Thyroid gland (tissue), 4 donors: ENCODE data around the gene CAMKMT. TPM values are rescaled to one million over a fixed set of nuclear protein-coding genes. Genes with fewer than 3 reads are reported as not detected.

Experiments used
- DNase-seq, 2 donors: peaks; one replicate each; pipeline ENCODE4 v3.0.0-alpha.2; 2019
- H3K27ac ChIP-seq, 3 donors: fragments of 200-600 bp; sonication (generic); 1 replicate in 2 of 3; 2 replicates in 1 of 3; pipeline ENCODE4 v1.5.1; 2016 to 2019; ENCODE audit warnings: mild to moderate bottlenecking in 1 of 3, moderate library complexity in 1 of 3
- H3K27me3 ChIP-seq: fragments of 200-600 bp; sonication (generic); one replicate; pipeline ENCODE4 v1.5.1; 2019
- H3K36me3 ChIP-seq, 2 donors: fragments of 200-600 bp; sonication (generic); one replicate each; pipeline ENCODE4 v1.5.1; 2016 to 2019
- H3K4me1 ChIP-seq, 2 donors: fragments of 200-600 bp; sonication (generic); one replicate each; pipeline ENCODE4 v1.5.1; 2017 to 2019
- H3K4me3 ChIP-seq, 3 donors: fragments of 200-600 bp; sonication (generic); replicated peaks in 1 of 3; 1 replicate in 2 of 3; 2 replicates in 1 of 3; pipeline ENCODE4 v1.5.1; 2016; ENCODE audit warnings: mild to moderate bottlenecking in 1 of 3
- H3K9me3 ChIP-seq: fragments of 200-600 bp; sonication (generic); one replicate; pipeline ENCODE4 v1.5.1; 2017
- CTCF ChIP-seq, 6 experiments: fragments of 200-600 bp in 3 of 6; fragments of 450-650 bp in 3 of 6; sonication (generic) in 3 of 6; IDR thresholded peaks; one replicate each; pipeline ENCODE4 v1.5.1; 2016 to 2019; ENCODE audit warnings: antibody characterized with exemption in 6 of 6, mild to moderate bottlenecking in 2 of 6, inconsistent platforms in 1 of 6, moderate library complexity in 1 of 6
- POLR2A ChIP-seq, 2 donors: fragments of 450-650 bp; IDR thresholded peaks; one replicate each; pipeline ENCODE4 v1.6.1; 2017; ENCODE audit warnings: antibody characterized with exemption in 2 of 2, mild to moderate bottlenecking in 2 of 2, moderate library complexity in 1 of 2
- WGBS, 2 donors: methylation state at CpG; one replicate each; pipeline ENCODE4 v1.1.5; 2017; 5-methylcytosine and 5-hydroxymethylcytosine counted together
- intact Hi-C: fragments of 100-400 bp; cut with DNase I; formaldehyde crosslinking; loops from one replicate; pipeline ENCODE4 v1.15.1; 2023
- total RNA-seq, 4 donors: library from RNA; depleted of rRNA; stranded (reverse); fragments of >200 nt; gene quantifications; one replicate each; pipeline ENCODE4 v1.2.3, GENCODE V29; 2016

Gene CAMKMT
- total RNA-seq, 4 donors from 2014 or later: 13.5 to 23.7 (median 17.2) TPM

GRCh38 chr2:44533508-44533907, 171.8 kb downstream of the CAMKMT start:
- TF ChIP-seq POLR2A (IDR thresholded peaks at IDR 0.05) (no peak), CTCF (IDR thresholded peaks at IDR 0.05) (no peak)
- Histone ChIP-seq H3K4me1 (peaks cover 0 to 3% of the 10 kb centered on the region in 2 donors), H3K4me3 (no peak overlapping the region), H3K27ac (no peak overlapping the region), H3K36me3 (no peaks in the 10 kb centered on the region), H3K27me3 (no peaks in the 10 kb centered on the region), H3K9me3 (no peaks in the 10 kb centered on the region)
- intact Hi-C loops: no loop called here
- 86 to 96% methylated on average over 1 of the region's 1 CpG for WGBS, 2 donors
- DNase-seq: no peak

GRCh38 chr2:44535376-44535775, 173.6 kb downstream of the CAMKMT start:
- Histone ChIP-seq H3K27me3 (no peaks in the 10 kb centered on the region), H3K36me3 (no peaks in the 10 kb centered on the region), H3K27ac (no peak overlapping the region), H3K4me3 (no peak overlapping the region), H3K9me3 (no peaks in the 10 kb centered on the region), H3K4me1 (no peaks in the 10 kb centered on the region)
- intact Hi-C loops: no loop called here
- WGBS, 2 donors: 92 to 93% methylated on average over 1 of the region's 1 CpG
- DNase-seq: no peak
- TF ChIP-seq POLR2A (IDR thresholded peaks at IDR 0.05) (no peak), CTCF (IDR thresholded peaks at IDR 0.05) (no peak)

GRCh38 chr2:44537264-44537663, 175.5 kb downstream of the CAMKMT start:
- no peaks in the 10 kb centered on the region for H3K9me3 ChIP-seq
- intact Hi-C loops: no loop called here
- no peak overlapping the region for H3K27ac ChIP-seq
- no peaks in the 10 kb centered on the region for H3K4me1 ChIP-seq
- no peaks in the 10 kb centered on the region for H3K27me3 ChIP-seq
- no peak for DNase-seq
- no peak overlapping the region for H3K4me3 ChIP-seq
- 95 to 97% methylated on average over 2 of the region's 2 CpGs for WGBS, 2 donors
- H3K36me3 ChIP-seq: no peaks in the 10 kb centered on the region
- no peak for TF ChIP-seq POLR2A (IDR thresholded peaks at IDR 0.05)

- intact Hi-C loops: no loop called here
- no peak for TF ChIP-seq CTCF (IDR thresholded peaks at IDR 0.05)
- TF ChIP-seq POLR2A (IDR thresholded peaks at IDR 0.05): no peak
Measured at GRCh38 chr2:44542520-44542919, 180.8 kb downstream of the CAMKMT start.

GRCh38 chr2:44543773-44544725, 182.3 kb downstream of the CAMKMT start:
- intact Hi-C loops: no loop called here
- Histone ChIP-seq H3K4me1 (peaks cover 0 to 2% of the 10 kb centered on the region in 2 donors), H3K27me3 (no peaks in the 10 kb centered on the region), H3K27ac (no peak overlapping the region), H3K9me3 (no peaks in the 10 kb centered on the region), H3K4me3 (no peak overlapping the region), H3K36me3 (no peaks in the 10 kb centered on the region)
- DNase-seq: no peak
- TF ChIP-seq POLR2A (IDR thresholded peaks at IDR 0.05) (no peak), CTCF (IDR thresholded peaks at IDR 0.05) (no peak)
- 78 to 82% methylated on average over 2 of the region's 2 CpGs for WGBS, 2 donors

More at GRCh38 chr2:44542520-44542919, 180.8 kb downstream of the CAMKMT start:
- 73 to 97% methylated on average over 2 of the region's 2 CpGs for WGBS, 2 donors
- no peaks in the 10 kb centered on the region for H3K27me3 ChIP-seq
- no peaks in the 10 kb centered on the region for H3K36me3 ChIP-seq
- H3K4me3 ChIP-seq: no peak overlapping the region
- H3K9me3 ChIP-seq: no peaks in the 10 kb centered on the region
- no peak for DNase-seq
- no peaks in the 10 kb centered on the region for H3K4me1 ChIP-seq
- H3K27ac ChIP-seq: no peak overlapping the region
